ENCODE results near the gene SULT1A1. TPM values are rescaled to one million over a fixed set of nuclear protein-coding genes. Genes with fewer than 3 reads are reported as not detected.

SULT1A1 gene
- total RNA-seq, 2 experiments from 2014 or later, result 8.7 to 10.0 TPM

GRCh38 chr16:28592979-28593553, 16.8 kb downstream of the SULT1A1 start:
- ChIA-PET CTCF (no interaction called here), POLR2A (no interaction called here)

- ChIA-PET POLR2A (interaction anchor here (0.5 kb wide), 1 partner anchor 101 kb away, joined by 4 read pairs; the partner anchor contains the start of gene CLN3), CTCF (no interaction called here)
Observed at GRCh38 chr16:28592511-28592910, 17.3 kb downstream of the SULT1A1 start.

- ChIA-PET CTCF (no interaction called here), POLR2A (no interaction called here)
Observed at GRCh38 chr16:28591355-28591754, 18.5 kb downstream of the SULT1A1 start.

GRCh38 chr16:28590384-28591340, 19.2 kb downstream of the SULT1A1 start:
- CTCF ChIA-PET, result no interaction called here
- POLR2A ChIA-PET, result no interaction called here

GRCh38 chr16:28589930-28590329, 19.9 kb downstream of the SULT1A1 start:
- CTCF ChIA-PET, result no interaction called here
- POLR2A ChIA-PET, result no interaction called here

- CTCF ChIA-PET, result no interaction called here
- POLR2A ChIA-PET, result no interaction called here
Observed at GRCh38 chr16:28589069-28589468, 20.8 kb downstream of the SULT1A1 start.

GRCh38 chr16:28587386-28587785, 22.5 kb downstream of the SULT1A1 start:
- CTCF ChIA-PET, result no interaction called here

GRCh38 chr16:28586466-28586865, 23.4 kb downstream of the SULT1A1 start:
- POLR2A ChIA-PET, result no interaction called here
- CTCF ChIA-PET, result no interaction called here

More at GRCh38 chr16:28587386-28587785, 22.5 kb downstream of the SULT1A1 start:
- POLR2A ChIA-PET, result no interaction called here

GRCh38 chr16:28585674-28586073, 24.2 kb downstream of the SULT1A1 start:
- ChIA-PET CTCF (no interaction called here), POLR2A (no interaction called here)

- ChIA-PET CTCF (no interaction called here), POLR2A (no interaction called here)
Observed at GRCh38 chr16:28580726-28581315, 29.0 kb downstream of the SULT1A1 start.

- ChIA-PET CTCF (no interaction called here), POLR2A (no interaction called here)
Observed at GRCh38 chr16:28575446-28576109, 34.3 kb downstream of the SULT1A1 start.

GRCh38 chr16:28574925-28575324, 34.9 kb downstream of the SULT1A1 start:
- CTCF ChIA-PET, result no interaction called here
- POLR2A ChIA-PET, result no interaction called here

GRCh38 chr16:28573738-28574718, 35.8 kb downstream of the SULT1A1 start:
- ChIA-PET POLR2A (no interaction called here), CTCF (no interaction called here)

GRCh38 chr16:28572696-28573510, 36.9 kb downstream of the SULT1A1 start:
- ChIA-PET CTCF (no interaction called here), POLR2A (no interaction called here)

GRCh38 chr16:28569968-28570752, 39.7 kb downstream of the SULT1A1 start:
- CTCF ChIA-PET, result no interaction called here
- POLR2A ChIA-PET, result no interaction called here

- POLR2A ChIA-PET, result no interaction called here
- CTCF ChIA-PET, result no interaction called here
Observed at GRCh38 chr16:28569021-28569420, 40.8 kb downstream of the SULT1A1 start.

GRCh38 chr16:28567292-28567691, 42.6 kb downstream of the SULT1A1 start:
- POLR2A ChIA-PET, result no interaction called here
- CTCF ChIA-PET, result no interaction called here

Measured in activated CD8-positive, alpha-beta memory T cell treated with anti-CD3 and anti-CD28 coated beads for 36 hours (primary cell).